T1000 (cell line): ENCODE measurements around the gene RBM17.
"Not testable (repeated sequence)": the region's sequence is repeated elsewhere in the genome, so short reads cannot be mapped to it uniquely, and the experiment has no call there.

ENCODE experiments used
- DNase-seq: peaks from one replicate; lab custom pipeline; 2025; ENCODE audit warnings: mixed read lengths; lab: John Stamatoyannopoulos, UW

The RBM17 gene

GRCh38 chr10:6080417-6080973 lies 8.3 kb upstream of the RBM17 start:
- DNase-seq, result no peak

GRCh38 chr10:6082496-6083395 lies 6.1 kb upstream of the RBM17 start:
- DNase-seq, result no peak

GRCh38 chr10:6083523-6084475 lies 5.0 kb upstream of the RBM17 start:
- DNase-seq, result no peak

- no peak for DNase-seq
Measured at GRCh38 chr10:6086375-6087233, 2.2 kb upstream of the RBM17 start.

GRCh38 chr10:6089334-6090219 lies 743 bp downstream of the RBM17 start:
- DNase-seq, result peak; percentile 23

GRCh38 chr10:6091630-6092029 lies 2.8 kb downstream of the RBM17 start:
- DNase-seq, result no peak

- no peak for DNase-seq
Measured at GRCh38 chr10:6092731-6093130, 3.9 kb downstream of the RBM17 start.

GRCh38 chr10:6095810-6096570 lies 7.2 kb downstream of the RBM17 start:
- no peak for DNase-seq

GRCh38 chr10:6097063-6097462 lies 8.2 kb downstream of the RBM17 start:
- no peak for DNase-seq

GRCh38 chr10:6098156-6098555 lies 9.3 kb downstream of the RBM17 start:
- no peak for DNase-seq

- no peak for DNase-seq
Measured at GRCh38 chr10:6100370-6100769, 11.5 kb downstream of the RBM17 start.

GRCh38 chr10:6101181-6101580 lies 12.3 kb downstream of the RBM17 start:
- no peak for DNase-seq

- DNase-seq, result no peak
Measured at GRCh38 chr10:6102128-6102527, 13.3 kb downstream of the RBM17 start.

GRCh38 chr10:6103591-6103990 lies 14.8 kb downstream of the RBM17 start:
- DNase-seq, result no peak

- not testable (repeated sequence) for DNase-seq
Measured at GRCh38 chr10:6107616-6108015, 18.8 kb downstream of the RBM17 start.

- DNase-seq, result no peak
Measured at GRCh38 chr10:6108072-6108471, 19.2 kb downstream of the RBM17 start.

GRCh38 chr10:6108631-6109443 lies 20.0 kb downstream of the RBM17 start:
- DNase-seq, result no peak

- no peak for DNase-seq
Measured at GRCh38 chr10:6109444-6109775, 20.6 kb downstream of the RBM17 start.

GRCh38 chr10:6110136-6110535 lies 21.3 kb downstream of the RBM17 start:
- DNase-seq, result no peak
